HEK293 (cell line): Measurements from ENCODE around the gene SDC1.

Experiments used
- CTCF ChIA-PET: fragments of 350-600 bp; formaldehyde crosslinking; extraction: SDS; loops from one replicate; lab custom pipeline; 2021; ENCODE audit warnings: antibody characterized with exemption; lab: Yijun Ruan, JAX
- POLR2A ChIA-PET: fragments of 300-600 bp; formaldehyde crosslinking; extraction: SDS; loops from one replicate; lab custom pipeline; 2020; ENCODE audit warnings: antibody characterized with exemption, inconsistent platforms; lab: Yijun Ruan, JAX
- H3K27ac ChIP-seq: fragments of 200-500 bp; sonication (Bioruptor generic); 2 replicates; pipeline ENCODE4 v1.5.1; 2014; ENCODE audit warnings: low read depth, low read length, control low read depth, inconsistent platforms; ENCODE audit errors: extremely low read depth
- H3K36me3 ChIP-seq, 2 experiments: fragments of 200-500 bp in 1 of 2; sonication (Bioruptor generic) in 1 of 2; 1 replicate in 1 of 2; 2 replicates in 1 of 2; pipeline ENCODE4 v1.5.1; 2014 to 2017; ENCODE audit warnings: inconsistent platforms in 2 of 2, low read length in 2 of 2; ENCODE audit not compliant: control insufficient read depth in 2 of 2, insufficient read depth in 1 of 2
- H3K4me1 ChIP-seq: fragments of 200-500 bp; sonication (Bioruptor generic); 2 replicates; pipeline ENCODE4 v1.5.1; 2014; ENCODE audit warnings: mild to moderate bottlenecking, low read length, inconsistent platforms; ENCODE audit not compliant: control insufficient read depth, insufficient read depth
- H3K4me3 ChIP-seq: 2 replicates; pipeline ENCODE4 v1.5.1; 2011; ENCODE audit warnings: low read depth, mild to moderate bottlenecking, control low read depth, low read length, moderate library complexity
- H3K9me3 ChIP-seq: fragments of 200-500 bp; sonication (Bioruptor generic); 2 replicates; pipeline ENCODE4 v1.5.1; 2014; ENCODE audit warnings: low read depth, low read length, inconsistent platforms; ENCODE audit not compliant: control insufficient read depth, insufficient read depth
- BCL6B ChIP-seq: fragments of 450-650 bp; formaldehyde crosslinking; IDR thresholded peaks from 2 replicates; pipeline ENCODE4 v1.5.1; 2017; ENCODE audit warnings: missing biosample characterization, missing genetic modification characterization
- GFI1B ChIP-seq: fragments of 450-650 bp; formaldehyde crosslinking; IDR thresholded peaks from 2 replicates; pipeline ENCODE4 v1.5.1; 2016; ENCODE audit warnings: missing biosample characterization, missing genetic modification characterization
- HOXA7 ChIP-seq: sonication (generic); formaldehyde crosslinking; IDR thresholded peaks from 2 replicates; pipeline ENCODE4 v1.8.1; 2022; ENCODE audit warnings: missing genetic modification reagents, borderline replicate concordance
- INSM2 ChIP-seq: fragments of 450-650 bp; formaldehyde crosslinking; IDR thresholded peaks from 2 replicates; pipeline ENCODE4 v1.5.1; 2016; ENCODE audit warnings: missing biosample characterization, missing genetic modification characterization
- MEIS1 ChIP-seq: sonication (generic); formaldehyde crosslinking; IDR thresholded peaks from 2 replicates; pipeline ENCODE4 v1.8.1; 2022; ENCODE audit warnings: missing genetic modification reagents, mild to moderate bottlenecking, borderline replicate concordance
- MZF1 ChIP-seq: fragments of 450-650 bp; formaldehyde crosslinking; IDR thresholded peaks from 2 replicates; pipeline ENCODE4 v1.5.1; 2017; ENCODE audit warnings: missing biosample characterization, missing genetic modification characterization, borderline replicate concordance
- PATZ1 ChIP-seq: fragments of 450-650 bp; formaldehyde crosslinking; IDR thresholded peaks from 2 replicates; pipeline ENCODE4 v1.5.1; 2016; ENCODE audit warnings: missing biosample characterization, missing genetic modification characterization
- PRDM2 ChIP-seq: fragments of 450-650 bp; formaldehyde crosslinking; IDR thresholded peaks from 2 replicates; pipeline ENCODE4 v1.5.1; 2016; ENCODE audit warnings: missing biosample characterization, missing genetic modification characterization, borderline replicate concordance
- YY1 ChIP-seq: fragments of 450-650 bp; formaldehyde crosslinking; IDR thresholded peaks from 2 replicates; pipeline ENCODE4 v1.5.1; 2018; ENCODE audit warnings: missing biosample characterization, missing genetic modification characterization
- ZNF280D ChIP-seq: fragments of 450-650 bp; formaldehyde crosslinking; IDR thresholded peaks from 2 replicates; pipeline ENCODE4 v1.5.1; 2016; ENCODE audit warnings: missing biosample characterization, missing genetic modification characterization
- ZNF366 ChIP-seq: fragments of 450-650 bp; formaldehyde crosslinking; conservative IDR thresholded peaks from 2 replicates; pipeline ENCODE4 v1.5.1; 2016; ENCODE audit warnings: missing biosample characterization, missing genetic modification characterization
- ZNF423 ChIP-seq: fragments of 450-650 bp; formaldehyde crosslinking; IDR thresholded peaks from 2 replicates; pipeline ENCODE4 v1.5.1; 2016; ENCODE audit warnings: missing biosample characterization, missing genetic modification characterization
- ZNF433 ChIP-seq: fragments of 450-650 bp; formaldehyde crosslinking; IDR thresholded peaks from 2 replicates; pipeline ENCODE4 v1.5.1; 2016; ENCODE audit warnings: missing biosample characterization, missing genetic modification characterization, low read depth
- ZNF473 ChIP-seq: fragments of 450-650 bp; formaldehyde crosslinking; IDR thresholded peaks from 2 replicates; pipeline ENCODE4 v1.5.1; 2017; ENCODE audit warnings: missing biosample characterization, missing genetic modification characterization
- ZNF621 ChIP-seq: fragments of 450-650 bp; formaldehyde crosslinking; IDR thresholded peaks from 2 replicates; pipeline ENCODE4 v1.5.1; 2017; ENCODE audit warnings: missing biosample characterization, missing genetic modification characterization
- ZNF658 ChIP-seq: fragments of 450-650 bp; formaldehyde crosslinking; IDR thresholded peaks from 2 replicates; pipeline ENCODE4; 2016; ENCODE audit warnings: missing biosample characterization, missing genetic modification characterization
- ZNF707 ChIP-seq: fragments of 450-650 bp; formaldehyde crosslinking; IDR thresholded peaks from 2 replicates; pipeline ENCODE4 v1.5.1; 2016; ENCODE audit warnings: missing biosample characterization, missing genetic modification characterization

The SDC1 gene

GRCh38 chr2:20179466-20179754, 45.5 kb downstream of the SDC1 start:
- Histone ChIP-seq H3K4me3 (no peak overlapping the region), H3K27ac (no peak overlapping the region), H3K9me3 (no peaks in the 10 kb centered on the region), H3K36me3 (no peaks in the 10 kb centered on the region), H3K4me1 (no peaks in the 10 kb centered on the region)
- ChIA-PET POLR2A (no interaction called here), CTCF (interaction anchor here (0.6 kb wide), 1 partner anchor 433 kb away, joined by 3 read pairs; no protein-coding TSS in a partner anchor)
- TF ChIP-seq ZNF433 (tag by site-specific recombination) (no peak), YY1 (tag by site-specific recombination) (no peak), ZNF473 (tag by site-specific recombination) (no peak), ZNF280D (tag by site-specific recombination) (no peak), GFI1B (no peak), HOXA7 (CRISPR knock-in tag) (no peak), ZNF621 (tag by site-specific recombination) (no peak), ZNF707 (tag by site-specific recombination) (no peak), ZNF366 (tag by site-specific recombination) (no peak)

GRCh38 chr2:20178666-20179465, 46.1 kb downstream of the SDC1 start:
- CTCF ChIA-PET = no interaction called here
- no peak overlapping the region for H3K4me3 ChIP-seq
- no peaks in the 10 kb centered on the region for H3K9me3 ChIP-seq
- TF ChIP-seq PATZ1 (tag by site-specific recombination) (no peak), ZNF658 (tag by site-specific recombination) (no peak), INSM2 (tag by site-specific recombination) (no peak), ZNF423 (no peak), BCL6B (tag by site-specific recombination) (no peak), MZF1 (tag by site-specific recombination) (no peak), PRDM2 (tag by site-specific recombination) (no peak), MEIS1 (CRISPR knock-in tag) (no peak)
- H3K36me3 ChIP-seq = no peaks in the 10 kb centered on the region
- H3K27ac ChIP-seq = no peak overlapping the region
- POLR2A ChIA-PET = no interaction called here
- H3K4me1 ChIP-seq = no peaks in the 10 kb centered on the region
